Measurements from ENCODE around the gene POFUT2.

DNA sequence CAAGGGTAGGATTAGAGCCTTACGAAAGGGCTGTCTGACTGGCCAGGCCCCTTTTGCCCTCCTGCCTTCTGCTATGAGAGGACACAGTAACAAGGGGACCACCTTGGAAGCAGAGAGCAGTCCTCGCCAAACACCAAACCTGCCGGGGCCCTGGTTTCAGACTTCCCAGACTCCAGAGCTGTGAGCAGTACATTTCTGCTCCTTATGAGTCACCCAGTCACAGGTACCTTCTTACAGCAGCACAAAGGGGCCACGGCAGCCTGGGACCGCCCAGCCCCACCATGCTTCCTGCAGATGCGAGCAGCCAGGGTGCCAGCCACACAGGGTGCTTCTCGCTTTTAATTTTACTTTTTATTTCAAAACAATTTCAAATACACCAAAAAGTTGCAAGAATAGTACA lies 17.2 kb upstream of the POFUT2 start:
- TF ChIP-seq CTCF (IDR thresholded peaks at IDR 0.05): no peak
- no peak for TF ChIP-seq POLR2A (IDR thresholded peaks at IDR 0.05)
- no peak for TF ChIP-seq EP300 (IDR thresholded peaks at IDR 0.05)

Data from ovary (tissue), 3 donors.